Hindlimb muscle (tissue), 1 donor: ENCODE measurements around the gene MED8. TPM values are rescaled to one million over a fixed set of nuclear protein-coding genes. Genes with fewer than 3 reads are reported as not detected.
"Not testable (repeated sequence)": the region's sequence is repeated elsewhere in the genome, so short reads cannot be mapped to it uniquely, and the experiment has no call there.

ENCODE experiments used
- DNase-seq: peaks from one replicate; pipeline ENCODE4 v3.0.0-alpha.2; 2013
- polyA plus RNA-seq: library from polyadenylated mRNA; unstranded; fragments of 120-200 nt; gene quantifications from one replicate; pipeline ENCODE4 v1.2.1, GENCODE V29; 2013; ENCODE audit not compliant: insufficient read length

The MED8 gene
- polyA plus RNA-seq, 1 donor, result 26.9 TPM

- DNase-seq, result no peak
Measured at GRCh38 chr1:43382027-43382779, 7.4 kb downstream of the MED8 start.

GRCh38 chr1:43381612-43382011, 8.0 kb downstream of the MED8 start:
- DNase-seq, result no peak

- DNase-seq, result no peak
Measured at GRCh38 chr1:43379476-43379875, 10.1 kb downstream of the MED8 start.

- no peak for DNase-seq
Measured at GRCh38 chr1:43377831-43378230, 11.8 kb downstream of the MED8 start.

- no peak for DNase-seq
Measured at GRCh38 chr1:43376723-43377235, 12.8 kb downstream of the MED8 start.

GRCh38 chr1:43373066-43373940, 16.3 kb downstream of the MED8 start:
- no peak for DNase-seq

- no peak for DNase-seq
Measured at GRCh38 chr1:43372172-43372571, 17.4 kb downstream of the MED8 start.

- no peak for DNase-seq
Measured at GRCh38 chr1:43370564-43370963, 19.0 kb downstream of the MED8 start.

GRCh38 chr1:43369779-43370178, 19.8 kb downstream of the MED8 start:
- not testable (repeated sequence) for DNase-seq

- no peak for DNase-seq
Measured at GRCh38 chr1:43368646-43369020, 21.0 kb downstream of the MED8 start.

- peak; percentile 90 for DNase-seq
Measured at GRCh38 chr1:43367904-43368645, 21.5 kb downstream of the MED8 start, which contains the start of gene ELOVL1. TSS of gene ELOVL1 (minus strand) at chr1:43368011. CDS start at chr1:43365609, 2,402 bp downstream.

GRCh38 chr1:43367026-43367903, 22.3 kb downstream of the MED8 start:
- DNase-seq, result no peak

- DNase-seq, result no peak
Measured at GRCh38 chr1:43366601-43367025, 23.0 kb downstream of the MED8 start.

- DNase-seq, result no peak
Measured at GRCh38 chr1:43366179-43366578, 23.4 kb downstream of the MED8 start.

GRCh38 chr1:43365678-43366077, 23.9 kb downstream of the MED8 start:
- DNase-seq, result no peak

- DNase-seq, result no peak
Measured at GRCh38 chr1:43363935-43364525, 25.6 kb downstream of the MED8 start.

GRCh38 chr1:43363283-43363934, 26.2 kb downstream of the MED8 start:
- DNase-seq, result no peak

- no peak for DNase-seq
Measured at GRCh38 chr1:43360616-43361015, 29.0 kb downstream of the MED8 start.

- no peak for DNase-seq
Measured at GRCh38 chr1:43359696-43360095, 29.9 kb downstream of the MED8 start.
